K562 (cell line): ENCODE measurements around the gene CCDC17. TPM values are rescaled to one million over a fixed set of nuclear protein-coding genes. Genes with fewer than 3 reads are reported as not detected.

Source experiments
- ATAC-seq: fragments of 200-7000 bp; cut with Tn5 transposase; 3 replicates; pipeline ENCODE4 v1.9.1; 2020; ENCODE audit warnings: moderate library complexity
- BruUV-seq: library from RNA; stranded (reverse); fragments of 400-500 nt; replicated peaks from 2 replicates; lab custom pipeline; 2021; lab: Mats Ljungman, UMichigan
- CTCF ChIA-PET: fragments of 300-600 bp; formaldehyde crosslinking; extraction: SDS; loops from one replicate; lab custom pipeline; 2021; ENCODE audit warnings: low intra/inter-chr PET ratio; lab: Yijun Ruan, JAX
- POLR2A ChIA-PET: fragments of 300-600, 350-650 bp; sonication (Branson Sonifier 250); formaldehyde crosslinking; extraction: SDS; loops from one replicate; lab custom pipeline; 2021; ENCODE audit warnings: antibody characterized with exemption, inconsistent platforms; lab: Yijun Ruan, JAX
- DNase-seq, 4 experiments: peaks; one replicate each; pipeline versions ENCODE4 v3.0.0 to v3.0.0-alpha.2; 2011 to 2018; ENCODE audit warnings: low spot score in 3 of 4, mixed read lengths in 3 of 4; ENCODE audit errors: extremely low read depth in 1 of 4
- FAIRE-seq: peaks from 2 replicates; lab custom pipeline; 2011; peaks lifted over from hg19 to GRCh38; lab: Jason Lieb, UNC
- H2AFZ ChIP-seq: 2 replicates; pipeline ENCODE4 v1.6.0; 2011; ENCODE audit warnings: low read depth, low read length, control low read depth, inconsistent platforms
- H3K27ac ChIP-seq: fragments of 200-600 bp; 3 replicates; pipeline ENCODE4 v1.8.0; 2011; ENCODE audit warnings: low read depth, mild to moderate bottlenecking, control low read depth, inconsistent platforms, low read length, moderate library complexity, mixed read lengths; ENCODE audit errors: extremely low read depth
- H3K27me3 ChIP-seq, 2 experiments: fragments of 300-600 bp in 1 of 2; 2 replicates in 1 of 2; 3 replicates in 1 of 2; pipeline versions ENCODE4 v1.6.0 to v1.8.0; 2011; ENCODE audit warnings: inconsistent platforms in 2 of 2, low read length in 2 of 2, mild to moderate bottlenecking in 1 of 2, mixed read lengths in 1 of 2, moderate library complexity in 1 of 2; ENCODE audit not compliant: control insufficient read depth in 2 of 2, insufficient read depth in 2 of 2
- H3K36me3 ChIP-seq: fragments of 300-600 bp; 3 replicates; pipeline ENCODE4 v1.8.0; 2011; ENCODE audit warnings: mild to moderate bottlenecking, low read length, inconsistent platforms; ENCODE audit not compliant: control insufficient read depth, insufficient read depth
- H3K4me1 ChIP-seq, 2 experiments: fragments of 200-600 bp in 1 of 2; replicated peaks in 1 of 2; 2 replicates in 1 of 2; 3 replicates in 1 of 2; pipeline versions ENCODE4 v1.5.1 to v1.8.0; 2011; ENCODE audit warnings: inconsistent platforms in 2 of 2, low read length in 2 of 2, mild to moderate bottlenecking in 1 of 2, mixed read lengths in 1 of 2, moderate library complexity in 1 of 2; ENCODE audit not compliant: control insufficient read depth in 2 of 2, insufficient read depth in 2 of 2
- H3K4me2 ChIP-seq: 2 replicates; pipeline ENCODE4 v1.6.1; 2011; ENCODE audit warnings: low read length, control low read depth, inconsistent platforms, mixed read lengths; ENCODE audit not compliant: insufficient read depth
- H3K4me3 ChIP-seq: fragments of 200-600 bp; sonication (generic), shearing (Covaris generic); 2 replicates; pipeline ENCODE4 v1.5.1; 2016; ENCODE audit warnings: control low read depth, inconsistent platforms
- H3K79me2 ChIP-seq: fragments of 200-600 bp; 3 replicates; pipeline ENCODE4 v1.8.0; 2011; ENCODE audit warnings: low read length, inconsistent platforms; ENCODE audit not compliant: control insufficient read depth, insufficient read depth
- H3K9ac ChIP-seq, 2 experiments: 2 replicates each; pipeline versions ENCODE4 v1.6.0 to v1.6.1; 2011; ENCODE audit warnings: low read depth in 2 of 2, low read length in 2 of 2, control low read depth in 1 of 2, inconsistent platforms in 1 of 2, mild to moderate bottlenecking in 1 of 2, mixed read lengths in 1 of 2; ENCODE audit not compliant: insufficient read depth in 1 of 2
- H3K9me1 ChIP-seq: one replicate; pipeline ENCODE4 v1.6.0; 2011; ENCODE audit warnings: inconsistent platforms, mild to moderate bottlenecking, low read length, moderate library complexity; ENCODE audit not compliant: control insufficient read depth, insufficient read depth
- H3K9me3 ChIP-seq: replicated peaks from 2 replicates; pipeline ENCODE4 v1.5.1; 2011; ENCODE audit warnings: low read depth, low read length, inconsistent platforms; ENCODE audit not compliant: control insufficient read depth, insufficient read depth
- H4K20me1 ChIP-seq: replicated peaks from 2 replicates; pipeline ENCODE4 v1.6.1; 2011; ENCODE audit warnings: low read length, inconsistent platforms, mixed read lengths; ENCODE audit not compliant: control insufficient read depth, insufficient read depth
- CCAR2 ChIP-seq: fragments of 200-400 bp; formaldehyde crosslinking; IDR thresholded peaks from 2 replicates; pipeline ENCODE4 v1.6.1; 2017; ENCODE audit warnings: mild to moderate bottlenecking, low read depth, low read length
- POLR2A ChIP-seq: fragments of 450-650 bp; conservative IDR thresholded peaks from 2 replicates; pipeline ENCODE4 v1.6.1; 2016
- POLR2AphosphoS5 ChIP-seq: IDR thresholded peaks from 2 replicates; pipeline ENCODE4 v1.6.1; 2011; ENCODE audit warnings: mild to moderate bottlenecking, low read depth, low read length, moderate library complexity; ENCODE audit not compliant: control insufficient read depth, insufficient read depth
- POLR2B ChIP-seq: fragments of 450-650 bp; IDR thresholded peaks from 2 replicates; pipeline ENCODE4 v1.6.1; 2018; ENCODE audit warnings: low read depth; ENCODE audit not compliant: partially characterized antibody
- RFX5 ChIP-seq: IDR thresholded peaks from 2 replicates; pipeline ENCODE4 v1.6.1; 2011; ENCODE audit warnings: low read depth, mild to moderate bottlenecking, improper control_type of control experiment, low read length
- SUPT5H ChIP-seq: fragments of 450-650 bp; IDR thresholded peaks from 2 replicates; pipeline ENCODE4 v1.6.1; 2016
- TEAD2 ChIP-seq: fragments of 450-650 bp; IDR thresholded peaks from 2 replicates; pipeline ENCODE4 v1.6.1; 2016; ENCODE audit warnings: missing genetic modification characterization, control low read depth, missing compliant biosample characterization
- TFAM ChIP-seq: fragments of 250-450 bp; sonication (Bioruptor Pico); conservative IDR thresholded peaks from 2 replicates; pipeline ENCODE4 v1.5.0; 2021; ENCODE audit warnings: mild to moderate bottlenecking, moderate library complexity
- WGBS: fragments of 100-300 bp; shearing (Covaris generic); methylation state at CpG from one replicate; pipeline ENCODE4 v1.1.6; 2016; ENCODE audit warnings: low coverage, mixed read lengths; ENCODE audit not compliant: insufficient coverage; ENCODE audit errors: missing lambda C conversion rate; 5-methylcytosine and 5-hydroxymethylcytosine counted together
- in situ Hi-C: fragments of 300-500 bp; cut with MboI; formaldehyde crosslinking; loops from 4 replicates; pipeline ENCODE4 v1.15.0; 2018; ENCODE audit warnings: inconsistent platforms, mixed read lengths
- intact Hi-C: fragments of 100-400 bp; cut with micrococcal nuclease; formaldehyde crosslinking; loops from 2 replicates; pipeline ENCODE4 v1.14.2; 2022
- polyA plus RNA-seq, 8 experiments: library from polyadenylated mRNA; depleted of rRNA in 4 of 8; stranded (reverse) in 5 of 8; unstranded in 3 of 8; fragments of >200 nt; fragmentation: Nextera tagmentation in 2 of 8; fragmentation: Illumina TruSeq in 1 of 8; extraction: Ambion mirVana in 2 of 8; extraction: Trizol in 1 of 8; gene quantifications; 2 replicates each; pipeline versions ENCODE4 v1.2.1 to v1.2.3, GENCODE V29; 2011 to 2014; ENCODE audit warnings: inconsistent platforms in 1 of 8, missing spikeins in 1 of 8
- total RNA-seq, 7 experiments: library from RNA; depleted of rRNA in 6 of 7; stranded (reverse); fragments of >200 nt in 6 of 7; fragmentation: Illumina TruSeq in 2 of 7; extraction: Trizol in 2 of 7; gene quantifications; 2 replicates each; pipeline versions ENCODE4 v1.2.1 to v1.2.3, GENCODE V29; 2011 to 2021; ENCODE audit warnings: low replicate concordance in 1 of 7

Gene CCDC17
- total and polyA plus RNA-seq, 9 of the 15 experiments (the other 6 are each of a cell fraction or from before 2014, with no cell fraction given) = 0.20 to 2.4 (median 0.85) TPM

DNA sequence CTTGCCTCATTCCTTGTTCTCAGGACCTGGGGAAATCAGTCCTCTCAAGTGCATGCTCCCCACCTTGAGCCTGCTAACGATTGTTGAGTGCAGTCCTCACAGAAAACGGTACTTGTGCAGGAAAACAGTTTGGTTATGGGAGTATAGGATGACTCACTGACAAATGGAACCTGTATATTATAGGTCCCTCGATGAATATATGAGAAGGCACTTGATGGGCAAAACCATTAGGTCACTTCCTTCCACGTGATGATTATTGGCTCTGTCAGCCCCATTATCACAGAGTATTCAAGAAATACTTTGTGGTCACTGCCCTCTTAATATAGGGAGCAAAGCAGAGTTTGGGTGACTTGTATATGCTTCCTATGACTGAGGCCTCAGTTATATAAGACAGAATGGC lies 6.2 kb downstream of the CCDC17 start:
- Histone ChIP-seq H3K27me3 (no peaks in the 10 kb centered on the region), H2AFZ (no peak overlapping the region), H3K36me3 (peaks cover 82% of the 10 kb centered on the region), H3K4me3 (no peak overlapping the region), H3K9me1 (no peaks in the 10 kb centered on the region), H3K4me1 (peaks cover 0 to 10% of the 10 kb centered on the region in 2 experiments; a peak in 2 of 5 replicates), H3K79me2 (peaks cover 4% of the 10 kb centered on the region; the same call in 1 of the 3 replicates), H3K9me3 (no peaks in the 10 kb centered on the region), H3K9ac (no peak overlapping the region), H3K4me2 (no peak overlapping the region), H3K27ac (no peak overlapping the region), H4K20me1 (no peaks in the 10 kb centered on the region; the same call in none of the 2 replicates)
- in situ Hi-C loops = no loop called here
- ATAC-seq (no peak), DNase-seq (no peak), FAIRE-seq (no peak)
- ChIA-PET CTCF (no interaction called here), POLR2A (interaction anchor here (1.2 kb wide), 1 partner anchor 9 kb away, joined by 3 read pairs; no protein-coding TSS in a partner anchor)
- WGBS = 78% methylated on average over 4 of the region's 4 CpGs
- intact Hi-C loops = loop anchor here (2.0 kb wide), 1 partner anchor 263 kb away; no protein-coding TSS in a partner anchor
- peak; percentile 34; the same call in 1 of the 2 replicates for TF ChIP-seq POLR2A
- TF ChIP-seq TFAM = no peak
- peak; percentile 24 for TF ChIP-seq POLR2B
- TF ChIP-seq SUPT5H = 0 out of 2 replicates have a peak, but pooled peaks have one; percentile 16
- no TSS peak for BruUV-seq

DNA sequence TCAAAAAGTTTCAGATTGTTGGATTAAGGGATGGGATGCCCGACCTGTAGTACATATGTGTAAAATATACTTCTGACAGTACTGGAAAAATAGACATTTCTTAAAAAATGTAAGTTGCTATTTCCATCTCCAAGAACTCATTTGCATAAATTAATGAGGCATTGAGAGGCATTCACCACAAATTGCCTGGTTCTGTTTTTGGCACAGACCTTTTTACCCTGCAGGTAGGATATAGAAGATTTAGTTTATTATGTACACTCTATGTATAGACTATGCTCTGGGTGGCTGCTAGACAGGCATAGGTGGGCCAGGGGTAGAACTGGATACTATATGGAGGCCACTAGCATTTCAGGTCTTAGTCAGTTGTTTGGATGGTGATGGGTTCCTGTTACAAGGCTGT lies 8.0 kb downstream of the CCDC17 start:
- Histone ChIP-seq H4K20me1 (no peaks in the 10 kb centered on the region; the same call in none of the 2 replicates), H3K4me1 (no peaks in the 10 kb centered on the region), H2AFZ (no peak overlapping the region), H3K9me3 (no peaks in the 10 kb centered on the region), H3K4me2 (no peak overlapping the region), H3K27me3 (no peaks in the 10 kb centered on the region), H3K79me2 (peaks cover 9% of the 10 kb centered on the region; the same call in 1 of the 3 replicates), H3K9ac (no peak overlapping the region), H3K9me1 (no peaks in the 10 kb centered on the region), H3K36me3 (peaks cover 90% of the 10 kb centered on the region), H3K4me3 (no peak overlapping the region), H3K27ac (no peak overlapping the region)
- POLR2A ChIA-PET = interaction anchor here (1.3 kb wide), 1 partner anchor 9 kb away, joined by 3 read pairs; no protein-coding TSS in a partner anchor
- ATAC-seq = no peak
- TF ChIP-seq CCAR2 (no peak), RFX5 (no peak), TEAD2 (tag) (no peak), POLR2AphosphoS5 (peak; percentile 12; the same call in 1 of the 2 replicates)
- no peak for FAIRE-seq
- 95% methylated on average over 1 of the region's 1 CpG for WGBS
- CTCF ChIA-PET = no interaction called here
- DNase-seq = no peak
- no TSS peak for BruUV-seq
- intact Hi-C loops = no loop called here
- in situ Hi-C loops = no loop called here
